ENCODE measurements around the gene LAMTOR4.
"Not testable (repeated sequence)": the region's sequence is repeated elsewhere in the genome, so short reads cannot be mapped to it uniquely, and the experiment has no call there.

The LAMTOR4 gene

GRCh38 chr7:100175296-100175935 is 26.7 kb downstream of the LAMTOR4 start:
- TF ChIP-seq CTCF (conservative IDR thresholded peaks at IDR 0.05; ENCODE audit: low read depth, low read length), result no peak
- DNase-seq (ENCODE audit: low read depth), result no peak

GRCh38 chr7:100176096-100177044 is 27.7 kb downstream of the LAMTOR4 start:
- DNase-seq (ENCODE audit: low read depth), result no peak
- H3K4me3 ChIP-seq (ENCODE audit: low read depth, low read length), result peak overlapping the region; percentile 70
- TF ChIP-seq CTCF (conservative IDR thresholded peaks at IDR 0.05; ENCODE audit: low read depth, low read length), result no peak

More at GRCh38 chr7:100175296-100175935, 26.7 kb downstream of the LAMTOR4 start:
- no peak overlapping the region for H3K4me3 ChIP-seq (ENCODE audit: low read depth, low read length)

- peak within 1 kb of the TSS; percentile 70 for H3K4me3 ChIP-seq (ENCODE audit: low read depth, low read length)
- no peak for TF ChIP-seq CTCF (conservative IDR thresholded peaks at IDR 0.05; ENCODE audit: low read depth, low read length)
- DNase-seq (ENCODE audit: low read depth), result peak; percentile 97
These were observed 28.6 kb downstream of the LAMTOR4 start, which contains the start of the genes GPC2 and STAG3 for GRCh38 chr7:100177045-100178001. GPC2 (minus strand) TSS chr7:100177381; CDS start chr7:100177199, 182 bp downstream. STAG3 (plus strand) TSS chr7:100177918; CDS start chr7:100180557, 2,639 bp downstream.

DNA sequence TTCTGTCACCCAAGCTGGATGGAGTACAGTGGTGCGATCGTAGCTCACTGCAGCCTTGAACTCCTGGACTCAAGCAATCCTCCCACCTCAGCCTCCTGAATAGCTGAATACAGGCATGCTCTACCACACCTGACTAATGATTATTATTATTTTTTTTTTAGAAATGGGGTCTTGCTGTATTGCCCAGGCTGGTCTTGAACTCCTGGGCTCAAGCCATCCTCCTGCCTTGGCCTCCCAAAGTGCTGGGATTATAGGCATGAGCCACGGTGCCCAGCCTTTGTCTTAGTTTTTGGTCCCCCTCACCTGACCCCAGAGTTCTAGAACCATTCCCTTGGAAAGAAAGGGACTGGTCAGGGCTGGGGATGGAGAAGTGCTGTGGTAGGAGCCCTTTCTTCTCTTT is 31.4 kb downstream of the LAMTOR4 start:
- not testable (repeated sequence) for H3K4me3 ChIP-seq (ENCODE audit: low read depth, low read length); DNase-seq (ENCODE audit: low read depth)

GRCh38 chr7:100182616-100183015 is 33.9 kb downstream of the LAMTOR4 start:
- not testable (repeated sequence) for H3K4me3 ChIP-seq (ENCODE audit: low read depth, low read length); DNase-seq (ENCODE audit: low read depth)

- not testable (repeated sequence) for H3K4me3 ChIP-seq (ENCODE audit: low read depth, low read length); DNase-seq (ENCODE audit: low read depth)
These were observed 34.4 kb downstream of the LAMTOR4 start for GRCh38 chr7:100183090-100183489.

DNA sequence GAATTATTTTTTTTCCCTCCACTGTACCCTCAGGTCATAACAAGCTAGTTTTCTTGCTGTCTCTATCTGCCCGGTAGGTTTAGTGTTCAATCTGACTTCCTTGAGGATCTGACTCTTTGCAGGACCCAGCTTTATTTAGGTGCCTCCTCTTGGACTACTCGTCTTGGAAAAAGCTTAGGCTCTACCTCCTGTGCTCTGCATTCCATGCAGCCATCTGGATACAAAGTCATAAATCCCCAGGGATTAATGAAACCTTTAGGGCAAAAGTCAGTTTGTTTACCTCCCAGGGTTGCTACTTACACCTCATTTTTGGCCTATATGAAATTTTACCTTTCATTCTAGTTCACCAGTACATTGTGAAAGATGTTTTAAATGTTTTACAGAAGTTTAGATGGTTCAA is 37.0 kb downstream of the LAMTOR4 start:
- H3K4me3 ChIP-seq (ENCODE audit: low read depth, low read length), result no peak overlapping the region

More for the DNA sequence above, 37.0 kb downstream of the LAMTOR4 start:
- TF ChIP-seq CTCF (conservative IDR thresholded peaks at IDR 0.05; ENCODE audit: low read depth, low read length), result no peak
- no peak for DNase-seq (ENCODE audit: low read depth)

Data from choroid plexus epithelial cell (primary cell).